Testis (tissue), 3 donors: ENCODE results near the gene FKBP10. TPM values are rescaled to one million over a fixed set of nuclear protein-coding genes. Genes with fewer than 3 reads are reported as not detected.

Experiments
- DNase-seq: peaks from one replicate; pipeline ENCODE4 v3.0.0-alpha.2; 2019
- H3K27ac ChIP-seq, 2 donors: fragments of 200-600 bp; sonication (generic); one replicate each; pipeline ENCODE4 v1.5.1; 2019
- H3K27me3 ChIP-seq: fragments of 200-600 bp; sonication (generic); one replicate; pipeline ENCODE4 v1.5.1; 2019
- H3K36me3 ChIP-seq: fragments of 200-600 bp; sonication (generic); one replicate; pipeline ENCODE4 v1.5.1; 2017; ENCODE audit warnings: low read depth; ENCODE audit errors: missing control alignments
- H3K4me1 ChIP-seq: fragments of 200-600 bp; sonication (generic); one replicate; pipeline ENCODE4 v1.5.1; 2019
- H3K4me3 ChIP-seq, 2 donors: fragments of 200-600 bp; sonication (generic); one replicate each; pipeline ENCODE4 v1.5.1; 2017 to 2019
- H3K9me3 ChIP-seq: fragments of 200-600 bp; sonication (generic); one replicate; pipeline ENCODE4 v1.5.1; 2017
- POLR2A ChIP-seq: fragments of 450-650 bp; IDR thresholded peaks from one replicate; pipeline ENCODE4 v1.6.1; 2017; ENCODE audit warnings: antibody characterized with exemption, mild to moderate bottlenecking, moderate library complexity
- WGBS, 2 donors: methylation state at CpG; one replicate each; pipeline ENCODE4 v1.1.5; 2018; 5-methylcytosine and 5-hydroxymethylcytosine counted together
- intact Hi-C: fragments of 100-400 bp; cut with DNase I; formaldehyde crosslinking; loops from one replicate; pipeline ENCODE4 v1.15.1; 2023; ENCODE audit warnings: low total_unique reads
- polyA plus RNA-seq: library from polyadenylated mRNA; stranded (reverse); fragments of 350-450 nt; fragmentation: Illumina TruSeq; extraction: RNeasy Lipid Tissue Mini Kit (QIAGEN cat#74804); gene quantifications from one replicate; pipeline ENCODE4 v1.2.3, GENCODE V29; 2014; ENCODE audit warnings: low read depth, low replicate concordance; ENCODE audit not compliant: insufficient read depth
- total RNA-seq, 2 donors: library from RNA; depleted of rRNA; stranded (reverse); fragments of >200 nt; gene quantifications; one replicate each; pipeline ENCODE4 v1.2.3, GENCODE V29; 2016
- TF ChIP-seq, protein P1 (sequence below), 3 experiments: fragments of 450-650 bp in 2 of 3; fragments of 200-600 bp in 1 of 3; sonication (generic) in 1 of 3; IDR thresholded peaks; one replicate each; pipeline ENCODE4 v1.5.1; 2016 to 2019; ENCODE audit warnings: antibody characterized with exemption in 3 of 3, mild to moderate bottlenecking in 2 of 3, moderate library complexity in 1 of 3

Gene FKBP10
- total and polyA plus RNA-seq, 3 donors from 2014 or later: 31.4 to 37.8 (median 36.5) TPM

DNA sequence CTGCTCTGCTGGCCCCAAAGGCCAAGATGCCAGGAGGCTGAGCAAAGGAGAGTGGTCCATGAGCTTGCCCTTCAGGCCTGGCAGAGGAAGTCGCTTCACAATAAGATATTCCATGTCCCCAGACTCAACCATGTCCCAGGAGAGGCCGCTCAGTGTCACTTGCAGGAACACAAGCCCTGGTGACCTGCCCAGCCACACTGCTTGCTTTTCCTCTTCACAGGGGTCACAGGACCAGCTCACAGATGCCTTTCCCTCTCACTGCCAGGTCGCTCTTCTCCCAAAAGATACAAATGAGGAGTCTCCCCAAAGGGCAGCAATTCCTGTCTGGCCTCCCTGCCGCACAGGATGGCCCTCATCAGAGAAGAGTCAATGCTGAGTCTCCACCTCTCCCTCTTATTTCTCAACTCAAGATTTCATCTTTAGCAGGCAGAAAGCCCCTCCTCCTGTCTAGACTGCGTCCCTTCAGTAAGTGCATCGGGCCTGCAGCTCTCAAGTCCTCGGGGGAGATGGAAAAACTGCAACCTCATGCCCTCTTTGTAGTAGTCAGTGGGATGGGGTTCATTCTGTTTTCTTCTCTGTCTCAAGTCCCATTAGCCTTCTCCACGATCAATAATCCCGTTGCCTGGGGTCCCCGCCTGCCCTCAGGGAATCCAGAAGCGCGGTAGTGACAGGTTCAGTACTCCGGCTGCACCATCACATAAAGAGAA, 31.2 kb upstream of the FKBP10 start:
- H3K27ac ChIP-seq: no peak overlapping the region
- peaks cover 28% of the 10 kb centered on the region for H3K4me1 ChIP-seq
- intact Hi-C loops: no loop called here
- H3K9me3 ChIP-seq: no peaks in the 10 kb centered on the region
- 78 to 86% methylated on average over 13 of the region's 13 CpGs for WGBS, 2 donors
- DNase-seq: no peak
- TF ChIP-seq, protein P1, sequence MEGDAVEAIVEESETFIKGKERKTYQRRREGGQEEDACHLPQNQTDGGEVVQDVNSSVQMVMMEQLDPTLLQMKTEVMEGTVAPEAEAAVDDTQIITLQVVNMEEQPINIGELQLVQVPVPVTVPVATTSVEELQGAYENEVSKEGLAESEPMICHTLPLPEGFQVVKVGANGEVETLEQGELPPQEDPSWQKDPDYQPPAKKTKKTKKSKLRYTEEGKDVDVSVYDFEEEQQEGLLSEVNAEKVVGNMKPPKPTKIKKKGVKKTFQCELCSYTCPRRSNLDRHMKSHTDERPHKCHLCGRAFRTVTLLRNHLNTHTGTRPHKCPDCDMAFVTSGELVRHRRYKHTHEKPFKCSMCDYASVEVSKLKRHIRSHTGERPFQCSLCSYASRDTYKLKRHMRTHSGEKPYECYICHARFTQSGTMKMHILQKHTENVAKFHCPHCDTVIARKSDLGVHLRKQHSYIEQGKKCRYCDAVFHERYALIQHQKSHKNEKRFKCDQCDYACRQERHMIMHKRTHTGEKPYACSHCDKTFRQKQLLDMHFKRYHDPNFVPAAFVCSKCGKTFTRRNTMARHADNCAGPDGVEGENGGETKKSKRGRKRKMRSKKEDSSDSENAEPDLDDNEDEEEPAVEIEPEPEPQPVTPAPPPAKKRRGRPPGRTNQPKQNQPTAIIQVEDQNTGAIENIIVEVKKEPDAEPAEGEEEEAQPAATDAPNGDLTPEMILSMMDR (IDR thresholded peaks at IDR 0.05): no peak
- TF ChIP-seq POLR2A: no peak
- H3K4me3 ChIP-seq: no peak overlapping the region
- H3K27me3 ChIP-seq: no peaks in the 10 kb centered on the region
- no peaks in the 10 kb centered on the region for H3K36me3 ChIP-seq

GRCh38 chr17:41782142-41782541, 30.7 kb upstream of the FKBP10 start:
- intact Hi-C loops: no loop called here
- TF ChIP-seq POLR2A: no peak
- TF ChIP-seq, protein P1 (IDR thresholded peaks at IDR 0.05): no peak
- 54 to 100% methylated on average over 1 to 4 of the region's 4 CpGs for WGBS, 2 donors
- Histone ChIP-seq H3K27ac (no peak overlapping the region), H3K4me1 (peaks cover 24% of the 10 kb centered on the region), H3K4me3 (no peak overlapping the region), H3K36me3 (no peaks in the 10 kb centered on the region), H3K27me3 (no peaks in the 10 kb centered on the region), H3K9me3 (no peaks in the 10 kb centered on the region)
- DNase-seq: no peak

GRCh38 chr17:41784207-41784744, 28.5 kb upstream of the FKBP10 start:
- intact Hi-C loops: no loop called here
- 50 to 51% methylated on average over 6 of the region's 6 CpGs for WGBS, 2 donors
- no peaks in the 10 kb centered on the region for H3K9me3 ChIP-seq
- H3K27ac ChIP-seq: no peak overlapping the region
- TF ChIP-seq, protein P1 (IDR thresholded peaks at IDR 0.05): no peak
- no peak for TF ChIP-seq POLR2A
- no peak for DNase-seq
- H3K4me1 ChIP-seq: peaks cover 13% of the 10 kb centered on the region
- no peaks in the 10 kb centered on the region for H3K36me3 ChIP-seq
- H3K27me3 ChIP-seq: no peaks in the 10 kb centered on the region
- H3K4me3 ChIP-seq: no peak overlapping the region

- H3K4me1 ChIP-seq: peaks cover 13% of the 10 kb centered on the region
Measured at GRCh38 chr17:41785091-41785858, 27.5 kb upstream of the FKBP10 start.

More at GRCh38 chr17:41785091-41785858, 27.5 kb upstream of the FKBP10 start:
- Histone ChIP-seq H3K4me3 (peak overlapping the region; percentile 57 to 61), H3K9me3 (no peaks in the 10 kb centered on the region), H3K36me3 (no peaks in the 10 kb centered on the region), H3K27me3 (no peaks in the 10 kb centered on the region), H3K27ac (no peak overlapping the region)
- TF ChIP-seq, protein P1 (IDR thresholded peaks at IDR 0.05): no peak
- no peak for TF ChIP-seq POLR2A
- intact Hi-C loops: no loop called here
- DNase-seq: no peak
- 10% methylated on average over 13 of the region's 13 CpGs for WGBS, 2 donors
